ENCODE results near the gene MEFV.
"Not testable (repeated sequence)": the region's sequence is repeated elsewhere in the genome, so short reads cannot be mapped to it uniquely, and the experiment has no call there.

The MEFV gene

GRCh38 chr16:3256146-3256865, at the start of gene MEFV:
TSS of gene MEFV (minus strand) at chr16:3256633. CDS start at chr16:3256587, 46 bp downstream.
- no peak for DNase-seq

GRCh38 chr16:3306078-3306477, 49.6 kb upstream of the MEFV start:
- no peak for DNase-seq

GRCh38 chr16:3305109-3306068, 49.0 kb upstream of the MEFV start, which contains the start of the genes TIGD7 and ZNF75A:
TSS of gene TIGD7 (minus strand) at chr16:3305430. CDS start at chr16:3300614, 4,816 bp downstream.
TSS of gene ZNF75A (plus strand) at chr16:3305497. CDS start at chr16:3308429, 2,932 bp downstream.
- DNase-seq, result peak; percentile 85

- DNase-seq, result no peak
Measured at GRCh38 chr16:3304370-3304769, 47.9 kb upstream of the MEFV start.

GRCh38 chr16:3295783-3296182, 39.4 kb upstream of the MEFV start:
- no peak for DNase-seq

GRCh38 chr16:3295209-3295608, 38.8 kb upstream of the MEFV start:
- DNase-seq, result no peak

GRCh38 chr16:3292604-3293003, 36.2 kb upstream of the MEFV start:
- no peak for DNase-seq

GRCh38 chr16:3289998-3290673, 33.7 kb upstream of the MEFV start:
- no peak for DNase-seq

- no peak for DNase-seq
Measured at GRCh38 chr16:3285131-3285530, 28.7 kb upstream of the MEFV start.

GRCh38 chr16:3283543-3284447, 27.4 kb upstream of the MEFV start:
- DNase-seq, result peak; percentile 31

GRCh38 chr16:3282730-3283542, 26.5 kb upstream of the MEFV start, which contains the start of gene ZNF263:
TSS of gene ZNF263 (plus strand) at chr16:3283491. CDS start at chr16:3283819, 328 bp downstream.
- peak; percentile 92 for DNase-seq

GRCh38 chr16:3282103-3282729, 25.8 kb upstream of the MEFV start:
- DNase-seq, result no peak

- no peak for DNase-seq
Measured at GRCh38 chr16:3281222-3281820, 24.9 kb upstream of the MEFV start.

- no peak for DNase-seq
Measured at GRCh38 chr16:3276679-3277078, 20.2 kb upstream of the MEFV start.

GRCh38 chr16:3274947-3275346, 18.5 kb upstream of the MEFV start:
- no peak for DNase-seq

GRCh38 chr16:3274490-3274889, 18.1 kb upstream of the MEFV start:
- DNase-seq, result no peak

GRCh38 chr16:3271281-3271680, 14.8 kb upstream of the MEFV start:
- not testable (repeated sequence) for DNase-seq

GRCh38 chr16:3270718-3271117, 14.3 kb upstream of the MEFV start:
- DNase-seq, result not testable (repeated sequence)

GRCh38 chr16:3268294-3268693, 11.9 kb upstream of the MEFV start:
- DNase-seq, result no peak

All from stimulated activated CD8-positive, alpha-beta memory T cell treated with anti-CD3 and anti-CD28 coated beads, Interleukin-4, amount 100 ng/mL, for 48 hours (primary cell).